ENCODE measurements around the gene PPP3CA.

DNA sequence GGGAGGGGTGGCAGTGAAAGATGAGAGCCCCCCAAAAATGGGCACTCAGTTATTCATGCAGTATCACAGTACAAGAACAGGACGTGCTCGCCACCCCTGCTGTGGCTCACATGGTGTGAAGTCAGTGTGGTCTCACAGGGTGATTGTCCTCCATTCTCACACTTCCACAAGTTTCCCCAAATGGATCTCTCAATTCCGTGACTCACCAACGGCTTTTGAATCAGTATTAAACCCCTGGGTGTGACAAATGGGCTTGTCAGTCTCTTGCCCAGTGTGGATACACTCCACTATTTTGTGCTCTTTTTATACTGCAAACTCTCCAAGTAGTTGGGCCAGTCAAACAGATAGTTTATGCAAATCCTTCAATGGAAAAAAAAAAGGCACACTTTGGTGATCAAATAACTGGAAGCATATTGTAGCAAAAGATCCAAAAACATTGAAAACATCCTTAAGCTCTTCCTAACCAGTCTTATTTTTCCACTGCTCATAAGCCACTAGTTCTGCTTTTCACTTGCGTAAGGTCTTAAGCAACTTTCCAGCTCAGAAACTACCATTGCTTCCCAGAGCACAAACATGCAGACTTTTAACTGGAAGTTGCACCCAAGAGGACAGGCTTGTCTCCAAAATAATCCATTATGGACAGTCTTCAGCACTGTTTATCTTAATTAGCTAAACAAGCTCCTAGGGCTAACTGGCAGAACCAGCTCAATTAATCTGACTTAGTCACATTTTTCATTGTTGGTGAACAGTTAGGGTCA is 365.7 kb downstream of the PPP3CA start:
- TF ChIP-seq, protein P1, sequence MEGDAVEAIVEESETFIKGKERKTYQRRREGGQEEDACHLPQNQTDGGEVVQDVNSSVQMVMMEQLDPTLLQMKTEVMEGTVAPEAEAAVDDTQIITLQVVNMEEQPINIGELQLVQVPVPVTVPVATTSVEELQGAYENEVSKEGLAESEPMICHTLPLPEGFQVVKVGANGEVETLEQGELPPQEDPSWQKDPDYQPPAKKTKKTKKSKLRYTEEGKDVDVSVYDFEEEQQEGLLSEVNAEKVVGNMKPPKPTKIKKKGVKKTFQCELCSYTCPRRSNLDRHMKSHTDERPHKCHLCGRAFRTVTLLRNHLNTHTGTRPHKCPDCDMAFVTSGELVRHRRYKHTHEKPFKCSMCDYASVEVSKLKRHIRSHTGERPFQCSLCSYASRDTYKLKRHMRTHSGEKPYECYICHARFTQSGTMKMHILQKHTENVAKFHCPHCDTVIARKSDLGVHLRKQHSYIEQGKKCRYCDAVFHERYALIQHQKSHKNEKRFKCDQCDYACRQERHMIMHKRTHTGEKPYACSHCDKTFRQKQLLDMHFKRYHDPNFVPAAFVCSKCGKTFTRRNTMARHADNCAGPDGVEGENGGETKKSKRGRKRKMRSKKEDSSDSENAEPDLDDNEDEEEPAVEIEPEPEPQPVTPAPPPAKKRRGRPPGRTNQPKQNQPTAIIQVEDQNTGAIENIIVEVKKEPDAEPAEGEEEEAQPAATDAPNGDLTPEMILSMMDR (conservative IDR thresholded peaks at IDR 0.05 in 1 of 2, IDR thresholded peaks at IDR 0.05 in 1 of 2; ENCODE audit: low read depth in 1 of 2, low read length in 2 of 2) = no peak
- TF ChIP-seq EZH2 (IDR thresholded peaks at IDR 0.05; ENCODE audit: low read length, missing control alignments) = no peak
